Lower leg skin (tissue), 3 donors: ENCODE data around the gene RAP2C.

ENCODE experiments used
- CTCF ChIP-seq, 3 donors: fragments of 450-650 bp; IDR thresholded peaks; one replicate each; pipeline ENCODE4 v1.5.1; 2016; ENCODE audit warnings: antibody characterized with exemption in 3 of 3, mild to moderate bottlenecking in 3 of 3, moderate library complexity in 2 of 3
- POLR2A ChIP-seq, 2 donors: fragments of 450-650 bp; IDR thresholded peaks; one replicate each; pipeline ENCODE4 v1.6.1; 2016 to 2017; ENCODE audit warnings: antibody characterized with exemption in 2 of 2, mild to moderate bottlenecking in 1 of 2, moderate library complexity in 1 of 2

GRCh38 chrX:132208422-132208821 is 10.8 kb downstream of the RAP2C start:
- TF ChIP-seq CTCF (IDR thresholded peaks at IDR 0.05) (no peak), POLR2A (IDR thresholded peaks at IDR 0.05) (no peak)
